Astrocyte of the hippocampus (primary cell): ENCODE measurements around the gene CACFD1.

ENCODE experiments used
- DNase-seq: peaks from one replicate; pipeline ENCODE4 v3.0.0; 2011; ENCODE audit warnings: low read depth, low spot score

Gene CACFD1

GRCh38 chr9:133478851-133479711 lies 19.3 kb downstream of the CACFD1 start, which contains the start of gene SLC2A6:
TSS of gene SLC2A6 (minus strand) at chr9:133479099. CDS start at chr9:133479059, 40 bp downstream.
- DNase-seq: peak; percentile 94

GRCh38 chr9:133483611-133484010 lies 23.8 kb downstream of the CACFD1 start:
- DNase-seq: no peak

- no peak for DNase-seq
These were observed 25.1 kb downstream of the CACFD1 start for GRCh38 chr9:133484671-133485437.

GRCh38 chr9:133485531-133486260 lies 25.9 kb downstream of the CACFD1 start:
- DNase-seq: no peak

- DNase-seq: no peak
These were observed 27.6 kb downstream of the CACFD1 start for GRCh38 chr9:133487331-133487725.

- no peak for DNase-seq
These were observed 29.0 kb downstream of the CACFD1 start for GRCh38 chr9:133488686-133489252.

- DNase-seq: peak; percentile 82
These were observed 29.7 kb downstream of the CACFD1 start for GRCh38 chr9:133489253-133490190.

- no peak for DNase-seq
These were observed 30.5 kb downstream of the CACFD1 start for GRCh38 chr9:133490201-133490681.

- no peak for DNase-seq
These were observed 31.3 kb downstream of the CACFD1 start for GRCh38 chr9:133490865-133491655.

GRCh38 chr9:133491656-133491925 lies 31.8 kb downstream of the CACFD1 start:
- DNase-seq: no peak

GRCh38 chr9:133492061-133493021 lies 32.6 kb downstream of the CACFD1 start:
- peak; percentile 71 for DNase-seq

- DNase-seq: no peak
These were observed 33.6 kb downstream of the CACFD1 start for GRCh38 chr9:133493428-133493827.

GRCh38 chr9:133493845-133494540 lies 34.2 kb downstream of the CACFD1 start:
- no peak for DNase-seq

GRCh38 chr9:133494636-133495326 lies 35.0 kb downstream of the CACFD1 start:
- no peak for DNase-seq

- DNase-seq: no peak
These were observed 35.8 kb downstream of the CACFD1 start for GRCh38 chr9:133495327-133496293.
